ENCODE data around the gene POU6F2.

- TF ChIP-seq CTCF (conservative IDR thresholded peaks at IDR 0.05; ENCODE audit: low read length) = no peak
- no peak for TF ChIP-seq EZH2phosphoT487 (IDR thresholded peaks at IDR 0.05; ENCODE audit: borderline replicate concordance)
These were observed 203.7 kb downstream of the POU6F2 start for GRCh38 chr7:39181398-39181797.

Measured in Loucy (cell line).